ENCODE measurements around the gene ACOD1.

ACOD1 gene

GRCh38 chr13:76983676-76984075, 35.4 kb downstream of the ACOD1 start:
- Histone ChIP-seq H3K9ac (ENCODE audit: low read length in 2 of 2) (no peak overlapping the region), H3K4me3 (ENCODE audit: low read length in 2 of 2) (no peak overlapping the region), H3K4me1 (ENCODE audit: control insufficient read depth, insufficient read depth, low read length) (no peaks in the 10 kb centered on the region), H3K27ac (ENCODE audit: low read length) (no peak overlapping the region), H3K9me3 (ENCODE audit: control insufficient read depth in 2 of 2, low read length in 2 of 2) (no peaks in the 10 kb centered on the region), H3K27me3 (ENCODE audit: control insufficient read depth in 1 of 2, insufficient read depth in 2 of 2, low read length in 2 of 2) (no peaks in the 10 kb centered on the region), H3K36me3 (ENCODE audit: control insufficient read depth in 2 of 2, insufficient read depth in 2 of 2, low read length in 2 of 2) (no peaks in the 10 kb centered on the region)

GRCh38 chr13:76991432-76991795, 43.1 kb downstream of the ACOD1 start:
- Histone ChIP-seq H3K9ac (ENCODE audit: low read length in 2 of 2) (peak overlapping the region; percentile 88 to 96), H3K9me3 (ENCODE audit: control insufficient read depth in 2 of 2, low read length in 2 of 2) (no peaks in the 10 kb centered on the region), H3K27me3 (ENCODE audit: control insufficient read depth in 1 of 2, insufficient read depth in 2 of 2, low read length in 2 of 2) (no peaks in the 10 kb centered on the region), H3K4me1 (ENCODE audit: control insufficient read depth, insufficient read depth, low read length) (peaks cover 14% of the 10 kb centered on the region), H3K27ac (ENCODE audit: low read length) (peak overlapping the region; percentile 93), H3K4me3 (ENCODE audit: low read length in 2 of 2) (peak overlapping the region; percentile 72 to 94), H3K36me3 (ENCODE audit: control insufficient read depth in 2 of 2, insufficient read depth in 2 of 2, low read length in 2 of 2) (peaks cover 0 to 6% of the 10 kb centered on the region in 2 donors)

- H3K4me3 ChIP-seq (ENCODE audit: low read length in 2 of 2): peak within 1 kb of the TSS; percentile 72 to 94
- H3K9ac ChIP-seq (ENCODE audit: low read length in 2 of 2): peak within 1 kb of the TSS; percentile 88 to 96
- H3K27me3 ChIP-seq (ENCODE audit: control insufficient read depth in 1 of 2, insufficient read depth in 2 of 2, low read length in 2 of 2): no peaks in the 10 kb centered on the region
- H3K36me3 ChIP-seq (ENCODE audit: control insufficient read depth in 2 of 2, insufficient read depth in 2 of 2, low read length in 2 of 2): peaks cover 0 to 7% of the 10 kb centered on the region in 2 donors
- H3K9me3 ChIP-seq (ENCODE audit: control insufficient read depth in 2 of 2, low read length in 2 of 2): no peaks in the 10 kb centered on the region
- peak within 1 kb of the TSS; percentile 93 for H3K27ac ChIP-seq (ENCODE audit: low read length)
- peaks cover 14% of the 10 kb centered on the region for H3K4me1 ChIP-seq (ENCODE audit: control insufficient read depth, insufficient read depth, low read length)
Measured at GRCh38 chr13:76991796-76992547, 43.7 kb downstream of the ACOD1 start, which contains the start of gene CLN5. Gene CLN5 (plus strand): TSS chr13:76992081. CDS start chr13:76992099, 18 bp downstream.

- peak overlapping the region; percentile 72 to 94 for H3K4me3 ChIP-seq (ENCODE audit: low read length in 2 of 2)
- peaks cover 14% of the 10 kb centered on the region for H3K4me1 ChIP-seq (ENCODE audit: control insufficient read depth, insufficient read depth, low read length)
- no peaks in the 10 kb centered on the region for H3K27me3 ChIP-seq (ENCODE audit: control insufficient read depth in 1 of 2, insufficient read depth in 2 of 2, low read length in 2 of 2)
- H3K9ac ChIP-seq (ENCODE audit: low read length in 2 of 2): peak overlapping the region; percentile 88 to 96
- H3K36me3 ChIP-seq (ENCODE audit: control insufficient read depth in 2 of 2, insufficient read depth in 2 of 2, low read length in 2 of 2): peaks cover 0 to 7% of the 10 kb centered on the region in 2 donors
- H3K27ac ChIP-seq (ENCODE audit: low read length): peak overlapping the region; percentile 93
- H3K9me3 ChIP-seq (ENCODE audit: control insufficient read depth in 2 of 2, low read length in 2 of 2): no peaks in the 10 kb centered on the region
Measured at GRCh38 chr13:76992548-76993001, 44.3 kb downstream of the ACOD1 start.

GRCh38 chr13:76993021-76993420, 44.7 kb downstream of the ACOD1 start:
- Histone ChIP-seq H3K9ac (ENCODE audit: low read length in 2 of 2) (peak overlapping the region; percentile 88 to 96), H3K36me3 (ENCODE audit: control insufficient read depth in 2 of 2, insufficient read depth in 2 of 2, low read length in 2 of 2) (peaks cover under 1 to 7% of the 10 kb centered on the region in 2 donors), H3K27ac (ENCODE audit: low read length) (peak overlapping the region; percentile 93), H3K4me1 (ENCODE audit: control insufficient read depth, insufficient read depth, low read length) (peaks cover 14% of the 10 kb centered on the region), H3K27me3 (ENCODE audit: control insufficient read depth in 1 of 2, insufficient read depth in 2 of 2, low read length in 2 of 2) (no peaks in the 10 kb centered on the region), H3K4me3 (ENCODE audit: low read length in 2 of 2) (peak overlapping the region; percentile 72 to 94), H3K9me3 (ENCODE audit: control insufficient read depth in 2 of 2, low read length in 2 of 2) (no peaks in the 10 kb centered on the region)

- Histone ChIP-seq H3K4me1 (ENCODE audit: control insufficient read depth, insufficient read depth, low read length) (peaks cover 14% of the 10 kb centered on the region), H3K9me3 (ENCODE audit: control insufficient read depth in 2 of 2, low read length in 2 of 2) (no peaks in the 10 kb centered on the region), H3K9ac (ENCODE audit: low read length in 2 of 2) (peak overlapping the region in 1 of 2 donors; percentile 88), H3K36me3 (ENCODE audit: control insufficient read depth in 2 of 2, insufficient read depth in 2 of 2, low read length in 2 of 2) (peaks cover 5 to 9% of the 10 kb centered on the region in 2 donors), H3K27ac (ENCODE audit: low read length) (no peak overlapping the region), H3K4me3 (ENCODE audit: low read length in 2 of 2) (peak overlapping the region in 1 of 2 donors; percentile 94), H3K27me3 (ENCODE audit: control insufficient read depth in 1 of 2, insufficient read depth in 2 of 2, low read length in 2 of 2) (no peaks in the 10 kb centered on the region)
Measured at GRCh38 chr13:76993473-76993872, 45.2 kb downstream of the ACOD1 start.

- Histone ChIP-seq H3K27me3 (ENCODE audit: control insufficient read depth in 1 of 2, insufficient read depth in 2 of 2, low read length in 2 of 2) (no peaks in the 10 kb centered on the region), H3K36me3 (ENCODE audit: control insufficient read depth in 2 of 2, insufficient read depth in 2 of 2, low read length in 2 of 2) (peaks cover 10 to 11% of the 10 kb centered on the region in 2 donors), H3K4me3 (ENCODE audit: low read length in 2 of 2) (no peak overlapping the region), H3K9me3 (ENCODE audit: control insufficient read depth in 2 of 2, low read length in 2 of 2) (no peaks in the 10 kb centered on the region), H3K4me1 (ENCODE audit: control insufficient read depth, insufficient read depth, low read length) (peaks cover 14% of the 10 kb centered on the region), H3K27ac (ENCODE audit: low read length) (no peak overlapping the region), H3K9ac (ENCODE audit: low read length in 2 of 2) (peak overlapping the region in 1 of 2 donors; percentile 29)
Measured at GRCh38 chr13:76994281-76994680, 46.0 kb downstream of the ACOD1 start.

GRCh38 chr13:77000475-77000874, 52.2 kb downstream of the ACOD1 start:
- Histone ChIP-seq H3K9me3 (ENCODE audit: control insufficient read depth in 2 of 2, low read length in 2 of 2) (no peaks in the 10 kb centered on the region), H3K27ac (ENCODE audit: low read length) (no peak overlapping the region), H3K27me3 (ENCODE audit: control insufficient read depth in 1 of 2, insufficient read depth in 2 of 2, low read length in 2 of 2) (no peaks in the 10 kb centered on the region), H3K36me3 (ENCODE audit: control insufficient read depth in 2 of 2, insufficient read depth in 2 of 2, low read length in 2 of 2) (peaks cover 12 to 13% of the 10 kb centered on the region in 2 donors), H3K4me3 (ENCODE audit: low read length in 2 of 2) (no peak overlapping the region), H3K4me1 (ENCODE audit: control insufficient read depth, insufficient read depth, low read length) (no peaks in the 10 kb centered on the region), H3K9ac (ENCODE audit: low read length in 2 of 2) (no peak overlapping the region)

- Histone ChIP-seq H3K9ac (ENCODE audit: low read length in 2 of 2) (no peak overlapping the region), H3K4me3 (ENCODE audit: low read length in 2 of 2) (no peak overlapping the region), H3K4me1 (ENCODE audit: control insufficient read depth, insufficient read depth, low read length) (no peaks in the 10 kb centered on the region), H3K27me3 (ENCODE audit: control insufficient read depth in 1 of 2, insufficient read depth in 2 of 2, low read length in 2 of 2) (no peaks in the 10 kb centered on the region), H3K9me3 (ENCODE audit: control insufficient read depth in 2 of 2, low read length in 2 of 2) (no peaks in the 10 kb centered on the region), H3K36me3 (ENCODE audit: control insufficient read depth in 2 of 2, insufficient read depth in 2 of 2, low read length in 2 of 2) (peaks cover 8 to 12% of the 10 kb centered on the region in 2 donors), H3K27ac (ENCODE audit: low read length) (no peak overlapping the region)
Measured at GRCh38 chr13:77001540-77001939, 53.2 kb downstream of the ACOD1 start.

- Histone ChIP-seq H3K27me3 (ENCODE audit: control insufficient read depth in 1 of 2, insufficient read depth in 2 of 2, low read length in 2 of 2) (no peaks in the 10 kb centered on the region), H3K36me3 (ENCODE audit: control insufficient read depth in 2 of 2, insufficient read depth in 2 of 2, low read length in 2 of 2) (peaks cover 6 to 14% of the 10 kb centered on the region in 2 donors), H3K4me3 (ENCODE audit: low read length in 2 of 2) (no peak overlapping the region), H3K9ac (ENCODE audit: low read length in 2 of 2) (no peak overlapping the region), H3K4me1 (ENCODE audit: control insufficient read depth, insufficient read depth, low read length) (no peaks in the 10 kb centered on the region), H3K9me3 (ENCODE audit: control insufficient read depth in 2 of 2, low read length in 2 of 2) (no peaks in the 10 kb centered on the region), H3K27ac (ENCODE audit: low read length) (no peak overlapping the region)
Measured at GRCh38 chr13:77001963-77002587, 53.8 kb downstream of the ACOD1 start.
